K562 (cell line): ENCODE data around the gene TMEM150A. TPM values are rescaled to one million over a fixed set of nuclear protein-coding genes. Genes with fewer than 3 reads are reported as not detected.

Source experiments
- FIP1L1 ChIP-seq: fragments of 200-400 bp; formaldehyde crosslinking; IDR thresholded peaks from 2 replicates; pipeline ENCODE4 v1.6.1; 2018; ENCODE audit warnings: mild to moderate bottlenecking, low read depth, low read length; ENCODE audit not compliant: poor library complexity, severe bottlenecking
- GABPA ChIP-seq: fragments of 200-800 bp; sonication (Bioruptor generic); conservative IDR thresholded peaks from 2 replicates; pipeline ENCODE4 v1.6.1; 2016; ENCODE audit warnings: low read depth, missing genetic modification characterization, missing compliant biosample characterization
- KLF1 ChIP-seq: fragments of 450-650 bp; IDR thresholded peaks from 2 replicates; pipeline ENCODE4 v1.6.1; 2016; ENCODE audit warnings: missing genetic modification characterization, missing compliant biosample characterization
- NCOA2 ChIP-seq, 2 experiments: fragments of 450-650 bp; IDR thresholded peaks; 2 replicates each; pipeline ENCODE4 v1.6.1; 2018; ENCODE audit warnings: mild to moderate bottlenecking in 2 of 2, moderate library complexity in 1 of 2; ENCODE audit not compliant: partially characterized antibody in 2 of 2
- NFE2 ChIP-seq: IDR thresholded peaks from 2 replicates; pipeline ENCODE4 v1.6.1; 2014; ENCODE audit warnings: antibody characterized with exemption, low read depth
- ZBTB40 ChIP-seq, 2 experiments: fragments of 450-650 bp in 1 of 2; sonication (generic) in 1 of 2; formaldehyde crosslinking in 1 of 2; IDR thresholded peaks; 2 replicates each; pipeline versions ENCODE4 v1.7.1 to v1.9.0; 2016 to 2022; ENCODE audit warnings: inconsistent platforms in 1 of 2, mild to moderate bottlenecking in 1 of 2, missing genetic modification reagents in 1 of 2
- ZNF217 ChIP-seq: sonication (generic); formaldehyde crosslinking; IDR thresholded peaks from 2 replicates; pipeline ENCODE4 v1.8.0; 2022; ENCODE audit warnings: mild to moderate bottlenecking, missing genetic modification reagents
- polyA plus RNA-seq, 8 experiments: library from polyadenylated mRNA; depleted of rRNA in 4 of 8; stranded (reverse) in 5 of 8; unstranded in 3 of 8; fragments of >200 nt; fragmentation: Nextera tagmentation in 2 of 8; fragmentation: Illumina TruSeq in 1 of 8; extraction: Ambion mirVana in 2 of 8; extraction: Trizol in 1 of 8; gene quantifications; 2 replicates each; pipeline versions ENCODE4 v1.2.1 to v1.2.3, GENCODE V29; 2011 to 2014; ENCODE audit warnings: inconsistent platforms in 1 of 8, missing spikeins in 1 of 8
- total RNA-seq, 7 experiments: library from RNA; depleted of rRNA in 6 of 7; stranded (reverse); fragments of >200 nt in 6 of 7; fragmentation: Illumina TruSeq in 2 of 7; extraction: Trizol in 2 of 7; gene quantifications; 2 replicates each; pipeline versions ENCODE4 v1.2.1 to v1.2.3, GENCODE V29; 2011 to 2021; ENCODE audit warnings: low replicate concordance in 1 of 7

TMEM150A gene
- total and polyA plus RNA-seq, 9 of the 15 experiments (the other 6 are each of a cell fraction or from before 2014, with no cell fraction given), result 3.9 to 17.1 (median 8.4) TPM

DNA sequence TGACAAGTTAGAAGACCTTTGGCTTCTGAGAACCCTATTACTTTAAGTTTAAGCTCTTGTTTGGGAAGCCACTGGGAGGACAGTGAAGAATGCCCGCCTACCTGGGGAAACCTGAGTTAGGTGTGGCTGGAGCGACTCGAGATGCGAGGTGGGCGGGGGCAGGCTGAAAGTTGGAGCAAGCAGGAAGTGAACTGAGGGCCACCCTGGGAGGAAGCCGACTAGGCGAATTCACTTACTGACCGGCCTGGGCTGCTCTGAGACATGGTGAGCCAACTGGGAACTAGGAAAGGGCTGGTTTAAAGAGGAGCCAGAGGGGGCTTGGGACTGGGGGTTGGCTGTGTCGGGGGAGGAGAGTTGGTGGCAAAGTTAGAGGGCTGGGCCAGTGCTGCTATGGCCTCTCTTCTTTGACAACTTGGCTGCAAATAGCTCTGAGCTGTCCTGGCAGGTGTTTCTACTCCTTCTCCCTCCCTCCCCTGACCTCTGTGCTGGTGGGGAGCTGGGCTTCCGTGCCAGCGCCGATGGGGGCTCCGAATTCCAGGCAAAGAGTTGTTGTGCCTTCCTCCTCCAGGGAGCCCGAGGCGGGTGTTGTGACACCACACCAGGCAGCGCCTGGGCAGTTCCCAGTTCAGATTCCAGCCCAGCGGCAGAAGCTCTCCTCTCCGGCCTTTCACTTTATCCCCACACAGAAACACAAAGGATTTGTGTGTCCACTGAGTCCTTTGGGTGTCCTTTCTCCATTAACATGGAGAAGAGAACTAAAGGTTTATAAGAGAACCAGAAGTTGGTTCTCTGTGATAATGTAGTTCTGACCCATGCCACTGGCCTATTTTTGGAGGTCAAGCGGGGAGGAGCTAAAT, 24.9 kb downstream of the TMEM150A start, which contains the start of gene VAMP8 (continued):
- TF ChIP-seq ZBTB40 (IDR thresholded peaks at IDR 0.05), result peak; percentile 28; the same call in 1 of the 2 replicates
- TF ChIP-seq ZBTB40 (CRISPR knock-in tag; IDR thresholded peaks at IDR 0.05), result no peak
- peak; percentile 47 for TF ChIP-seq GABPA (tag)
- TF ChIP-seq NFE2, result no peak; the same call in 1 of the 2 replicates
- TF ChIP-seq KLF1 (tag), result no peak
- no peak for TF ChIP-seq FIP1L1
- no peak for TF ChIP-seq NCOA2 (IDR thresholded peaks at IDR 0.05; ENCODE audit: partially characterized antibody in 2 of 2)
- TF ChIP-seq ZNF217, result no peak
